Activated naive CD4-positive, alpha-beta T cell treated with anti-CD3 and anti-CD28 coated beads, Interleukin-2, amount 50 U/mL, for 72 hours (primary cell): Measurements from ENCODE around the gene WNT8A. TPM values are rescaled to one million over a fixed set of nuclear protein-coding genes. Genes with fewer than 3 reads are reported as not detected.
"Not testable (repeated sequence)": the region's sequence is repeated elsewhere in the genome, so short reads cannot be mapped to it uniquely, and the experiment has no call there.

Experiments used
- ATAC-seq, 2 donors: fragments of 150-1000 bp; cut with Tn5 transposase; 2 replicates each; pipeline ENCODE4 v1.10.0; 2021; ENCODE audit warnings: mild to moderate bottlenecking in 2 of 2, moderate library complexity in 2 of 2
- DNase-seq, 2 donors: peaks; one replicate each; pipeline ENCODE4 v3.0.0; 2021 to 2022; ENCODE audit warnings: low spot score in 2 of 2
- H3K27ac Mint-ChIP-seq, 2 donors: one replicate each; pipeline ENCODE4 v1.8.0; 2022; ENCODE audit warnings: mild to moderate bottlenecking in 2 of 2, mixed read lengths in 2 of 2
- H3K36me3 Mint-ChIP-seq, 2 donors: one replicate each; pipeline ENCODE4 v1.8.0; 2022; ENCODE audit warnings: mixed read lengths in 2 of 2
- H3K9me3 Mint-ChIP-seq, 2 donors: one replicate each; pipeline ENCODE4 v1.8.0; 2022; ENCODE audit warnings: mixed read lengths in 2 of 2
- total RNA-seq, 2 donors: library from RNA; stranded (reverse); gene quantifications; one replicate each; pipeline ENCODE4 v1.2.3, GENCODE V29; 2022

Gene WNT8A, protein sequence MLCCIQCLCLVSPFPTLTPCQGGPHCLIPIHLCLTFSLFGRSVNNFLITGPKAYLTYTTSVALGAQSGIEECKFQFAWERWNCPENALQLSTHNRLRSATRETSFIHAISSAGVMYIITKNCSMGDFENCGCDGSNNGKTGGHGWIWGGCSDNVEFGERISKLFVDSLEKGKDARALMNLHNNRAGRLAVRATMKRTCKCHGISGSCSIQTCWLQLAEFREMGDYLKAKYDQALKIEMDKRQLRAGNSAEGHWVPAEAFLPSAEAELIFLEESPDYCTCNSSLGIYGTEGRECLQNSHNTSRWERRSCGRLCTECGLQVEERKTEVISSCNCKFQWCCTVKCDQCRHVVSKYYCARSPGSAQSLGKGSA
- total RNA-seq: not detected

DNA sequence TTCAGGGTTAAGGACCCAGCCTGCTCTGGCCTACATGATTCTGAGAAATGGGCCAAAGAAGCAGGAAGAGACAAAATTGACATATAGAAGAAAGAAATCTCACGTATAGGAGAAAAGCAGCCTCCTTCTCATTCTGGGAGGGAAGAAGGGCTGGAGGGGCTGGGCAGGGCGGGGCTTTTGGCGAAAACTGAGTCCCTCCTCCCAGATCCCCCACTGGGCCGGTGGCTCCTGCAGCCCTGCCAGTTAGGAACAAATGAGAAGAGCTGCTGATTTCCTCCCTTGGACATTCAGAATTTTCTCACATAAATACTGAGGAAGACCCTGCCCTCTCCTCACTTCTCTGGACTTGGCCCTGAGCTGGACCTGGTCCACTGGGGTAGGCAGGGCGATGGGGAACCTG is at the start of gene WNT8A:
WNT8A (plus strand) TSS at position 332 of the 400 bp plus-strand sequence. CDS start 95 bp downstream, outside the sequence.
- no peak for ATAC-seq
- no peak within 1 kb of the TSS for H3K27ac Mint-ChIP-seq
- H3K9me3 Mint-ChIP-seq: no peaks in the 10 kb centered on the region
- DNase-seq: no peak
- H3K36me3 Mint-ChIP-seq: no peaks in the 10 kb centered on the region

DNA sequence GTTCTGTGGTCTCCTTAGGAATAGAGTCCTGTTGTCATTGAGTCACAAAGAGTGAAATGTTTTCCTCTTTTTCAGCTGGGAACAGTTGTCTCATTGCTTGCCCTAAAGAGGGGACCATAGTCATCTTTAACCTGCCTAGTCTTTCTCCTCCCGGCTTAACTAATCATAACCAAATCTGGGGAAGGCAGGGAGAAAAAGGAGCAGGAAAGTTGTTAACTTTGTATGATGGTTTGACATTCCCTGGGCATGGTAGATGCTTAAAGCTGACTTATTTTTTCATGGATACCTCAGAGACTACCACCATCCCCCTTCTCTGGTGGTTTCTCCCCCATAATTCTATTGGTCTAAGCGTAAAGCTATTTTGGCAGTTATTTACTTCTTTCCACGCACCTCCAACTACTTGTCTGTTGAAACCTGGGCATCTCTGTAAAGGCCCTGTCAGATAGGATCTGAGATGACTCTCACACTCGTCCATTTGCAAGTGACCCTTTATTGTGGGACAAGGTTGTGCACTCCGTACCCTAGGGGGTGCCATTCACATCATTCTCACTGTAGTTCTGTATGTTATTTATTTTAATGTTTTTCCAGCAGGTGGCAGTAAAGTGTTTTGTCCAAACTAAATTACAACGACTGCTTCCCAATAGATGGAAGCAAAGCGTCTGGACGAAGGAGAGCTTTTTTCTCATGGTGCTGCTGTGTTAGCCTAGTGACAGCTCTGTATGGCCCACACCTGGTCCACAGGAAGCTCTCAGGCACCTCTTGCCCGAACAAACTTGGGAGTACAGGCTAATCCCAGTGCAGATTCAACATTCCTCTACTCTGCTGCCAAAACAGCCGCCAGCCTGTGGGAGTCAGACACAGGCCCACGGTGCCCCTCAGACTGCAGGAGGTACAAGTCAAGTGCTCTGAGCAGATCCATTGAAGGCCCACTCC is 48.0 kb upstream of the WNT8A start:
- DNase-seq (peak in 1 of 2 donors; percentile 62), ATAC-seq (peak; percentile 66 to 76)
- Mint-ChIP-seq H3K9me3 (no peaks in the 10 kb centered on the region), H3K36me3 (peaks cover 11 to 13% of the 10 kb centered on the region in 2 donors), H3K27ac (no peak overlapping the region)

DNA sequence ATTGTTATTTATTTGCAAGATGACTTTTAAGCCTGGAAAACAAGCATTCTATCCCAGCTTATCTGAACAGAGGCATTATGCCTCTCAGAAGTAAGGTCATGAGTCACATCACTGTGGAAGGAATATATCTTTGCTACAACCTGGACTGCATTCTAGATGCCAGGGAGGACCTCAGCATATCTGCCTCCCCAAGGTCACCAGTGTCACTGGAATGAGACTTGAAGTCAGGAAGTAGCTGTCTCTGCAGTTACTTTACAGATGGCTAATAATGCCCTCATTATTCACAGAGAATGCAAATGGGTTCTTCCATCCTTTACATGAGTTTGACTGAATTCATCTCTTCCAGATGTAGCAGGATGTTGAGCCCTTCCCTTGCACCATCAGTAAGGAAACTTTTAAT is 46.6 kb upstream of the WNT8A start:
- ATAC-seq: no peak
- Mint-ChIP-seq H3K9me3 (no peaks in the 10 kb centered on the region), H3K27ac (no peak overlapping the region), H3K36me3 (peaks cover 2 to 3% of the 10 kb centered on the region in 2 donors)
- DNase-seq: no peak

DNA sequence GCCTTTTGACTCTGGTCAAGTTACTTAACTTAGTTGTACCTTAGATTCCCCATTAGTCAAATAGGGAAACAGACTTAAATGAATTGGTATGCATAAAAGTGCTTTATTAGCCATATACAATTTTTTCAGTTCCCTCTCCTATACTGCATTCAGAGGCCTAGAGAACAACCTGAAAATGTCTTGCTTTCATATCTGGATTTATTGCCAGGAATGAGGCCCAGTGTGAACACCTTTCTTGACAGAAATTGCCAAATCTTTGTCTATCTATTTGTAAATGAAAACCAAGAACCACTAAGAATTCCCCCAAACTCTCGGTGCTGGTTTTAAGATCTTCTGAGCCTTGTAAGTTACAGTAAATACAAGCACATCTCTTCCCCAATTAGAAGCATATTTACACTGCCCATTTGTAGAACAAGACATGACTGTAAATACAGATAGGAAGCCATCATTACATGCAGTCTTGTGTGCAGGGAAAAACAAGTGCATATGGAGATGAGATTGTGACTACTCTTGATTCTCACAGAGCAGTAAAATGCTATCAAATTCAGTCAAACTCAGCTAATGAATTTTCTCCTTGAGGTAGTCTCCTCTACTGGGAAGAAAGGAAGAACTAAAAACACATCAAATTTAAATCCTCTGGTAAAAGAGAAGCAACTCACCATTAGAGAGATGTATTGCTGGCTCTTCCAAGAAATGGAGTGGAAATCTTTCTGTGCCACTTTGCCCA is 45.8 kb upstream of the WNT8A start:
- no peaks in the 10 kb centered on the region for H3K9me3 Mint-ChIP-seq
- H3K36me3 Mint-ChIP-seq: no peaks in the 10 kb centered on the region
- ATAC-seq (peak in 1 of 2 donors; percentile 6), DNase-seq (no peak)
- no peak overlapping the region for H3K27ac Mint-ChIP-seq

DNA sequence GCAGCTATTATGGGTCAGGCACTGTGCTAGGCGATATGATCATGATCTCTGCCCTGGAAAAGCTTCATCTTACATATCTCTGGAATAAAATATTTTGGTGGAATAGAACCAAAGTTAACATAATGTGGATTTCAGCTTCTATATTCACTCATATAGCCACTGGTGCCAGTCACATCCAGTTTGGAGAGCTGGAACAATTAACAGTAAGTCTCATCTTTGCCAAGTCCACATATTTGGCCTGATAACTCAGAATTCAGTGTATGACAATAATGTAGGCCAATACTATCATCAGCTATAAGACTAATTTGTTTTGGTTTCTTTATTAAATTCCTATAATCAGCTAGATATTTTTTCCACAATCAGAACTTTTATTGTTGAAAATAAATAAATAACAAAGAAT is 45.0 kb upstream of the WNT8A start:
- Mint-ChIP-seq H3K36me3 (no peaks in the 10 kb centered on the region), H3K9me3 (no peaks in the 10 kb centered on the region), H3K27ac (no peak overlapping the region)
- DNase-seq (no peak), ATAC-seq (no peak)

DNA sequence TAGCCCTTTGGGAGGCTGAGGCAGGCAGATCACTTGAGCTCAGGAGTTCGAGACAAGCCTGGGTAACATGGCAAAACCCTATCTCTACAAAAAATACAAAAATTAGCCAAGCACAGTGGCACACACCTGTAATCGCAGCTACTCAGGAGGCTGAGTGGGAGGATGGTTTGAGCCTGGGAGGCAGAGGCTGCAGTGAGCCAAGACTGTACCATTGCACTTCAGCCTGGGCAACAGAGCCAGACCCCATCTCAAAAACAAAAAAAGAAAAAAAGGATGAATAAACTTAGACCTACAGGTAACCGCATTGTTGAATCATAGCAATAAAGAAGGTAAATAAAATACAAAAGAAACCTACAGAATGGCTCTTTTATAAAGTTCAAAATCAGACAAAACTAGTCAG is 38.5 kb upstream of the WNT8A start:
- not testable (repeated sequence) for H3K36me3 Mint-ChIP-seq, DNase-seq, ATAC-seq, H3K27ac Mint-ChIP-seq, H3K9me3 Mint-ChIP-seq

DNA sequence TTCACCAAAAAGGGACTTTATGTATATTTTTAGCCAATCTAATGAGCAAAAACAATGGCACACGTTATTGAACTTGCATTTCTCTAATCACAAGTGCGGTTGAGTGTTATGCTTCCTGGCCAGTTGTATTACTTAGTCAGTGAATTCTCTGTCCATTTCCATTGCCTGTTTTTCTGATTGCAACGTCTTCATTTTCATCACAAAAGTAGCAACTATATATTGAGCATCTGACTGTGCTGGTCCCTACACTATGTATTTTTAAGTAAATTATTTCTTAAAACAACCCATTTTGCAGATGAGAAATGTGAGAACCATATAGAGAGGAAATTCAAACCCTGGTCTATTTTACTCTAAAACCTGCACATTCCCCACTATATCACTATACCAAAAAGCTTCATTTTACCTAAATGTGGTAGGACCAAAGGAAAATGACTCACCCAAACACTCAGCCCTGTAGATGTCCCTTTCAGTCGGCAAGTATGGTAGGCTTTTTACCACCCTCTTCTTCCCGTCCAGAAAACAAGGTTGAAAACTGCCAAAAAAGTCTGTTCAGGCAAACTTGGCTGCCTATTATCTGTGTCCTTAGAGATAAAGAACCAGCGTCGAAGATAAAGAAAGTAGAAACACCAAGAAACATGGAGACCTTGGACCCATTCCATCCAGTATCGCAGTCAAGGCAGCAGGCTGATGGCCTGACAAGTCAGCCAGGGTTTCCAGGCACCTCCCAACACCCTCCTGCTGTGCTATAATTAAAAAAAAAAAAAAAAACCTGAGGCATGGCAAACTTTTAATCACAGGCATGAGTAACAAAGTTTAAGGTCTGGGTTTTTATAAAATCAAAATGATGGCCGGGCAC is 32.2 kb upstream of the WNT8A start:
- H3K9me3 Mint-ChIP-seq: no peaks in the 10 kb centered on the region
- no peak for DNase-seq
- no peak for ATAC-seq

DNA sequence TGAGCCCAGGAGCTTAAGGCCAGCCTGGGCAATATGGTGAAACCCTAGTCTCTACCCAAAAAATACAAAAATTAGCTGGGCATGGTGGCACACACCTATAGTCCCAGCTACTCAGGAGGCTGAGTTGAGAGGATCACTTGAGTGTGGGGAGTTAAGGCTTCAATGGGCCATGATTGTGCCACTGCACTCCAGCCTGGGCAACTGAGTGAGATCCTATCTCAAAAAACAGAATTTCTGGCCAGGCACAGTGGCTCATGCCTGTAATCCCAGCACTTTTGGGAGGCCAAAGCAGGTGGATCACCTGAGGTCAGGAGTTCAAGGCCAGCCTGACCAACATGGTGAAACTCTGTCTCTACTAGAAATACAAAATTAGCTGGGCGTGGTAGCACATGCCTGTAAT is 31.1 kb upstream of the WNT8A start:
- ATAC-seq, H3K36me3 Mint-ChIP-seq, DNase-seq, H3K27ac Mint-ChIP-seq, H3K9me3 Mint-ChIP-seq: not testable (repeated sequence)

More for the DNA sequence above, 32.2 kb upstream of the WNT8A start:
- H3K36me3 Mint-ChIP-seq: no peaks in the 10 kb centered on the region
- H3K27ac Mint-ChIP-seq: no peak overlapping the region

DNA sequence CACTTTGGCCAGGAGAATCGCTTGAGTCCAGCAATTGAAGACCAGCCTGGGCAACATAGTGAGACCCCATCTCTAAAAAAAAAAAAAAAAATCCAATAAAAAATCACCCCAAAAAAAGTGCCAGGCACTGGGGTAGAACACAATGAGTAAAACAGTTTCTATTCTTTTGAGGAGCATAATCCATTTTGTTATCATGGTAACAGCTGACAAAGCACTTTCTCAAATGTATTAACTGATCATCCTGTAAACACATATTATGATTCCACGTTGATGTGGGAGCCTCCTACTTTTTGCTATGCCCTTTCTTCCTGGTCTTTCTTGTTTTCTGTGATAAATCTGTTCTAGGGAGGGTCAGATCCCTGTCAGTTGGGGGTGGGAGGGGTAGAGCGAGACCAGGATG is 30.3 kb upstream of the WNT8A start:
- Mint-ChIP-seq H3K36me3 (no peaks in the 10 kb centered on the region), H3K9me3 (no peaks in the 10 kb centered on the region), H3K27ac (peak overlapping the region in 1 of 2 donors; percentile 2)
- DNase-seq (no peak), ATAC-seq (peak in 1 of 2 donors; percentile 56)

DNA sequence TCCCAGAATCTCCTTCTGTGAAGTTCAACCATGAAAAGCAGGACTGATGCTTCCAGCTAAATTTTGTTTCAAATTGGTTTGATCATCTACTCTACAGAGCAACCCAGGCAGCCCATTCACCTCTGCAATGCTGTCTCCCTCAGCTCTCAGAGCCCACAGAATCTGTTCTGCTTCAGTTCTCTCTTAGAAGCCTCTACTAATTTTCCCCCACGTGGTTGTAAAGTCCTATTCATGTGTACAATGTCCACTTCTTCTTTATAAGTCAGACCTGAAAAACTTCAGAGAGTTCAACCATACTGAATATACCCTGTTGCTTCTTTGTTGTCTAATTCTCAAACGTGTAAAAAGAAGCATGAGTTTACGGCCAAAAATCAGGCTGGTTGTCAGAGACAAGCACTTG is 29.6 kb upstream of the WNT8A start:
- ATAC-seq (no peak), DNase-seq (no peak)
- H3K9me3 Mint-ChIP-seq: no peaks in the 10 kb centered on the region
- H3K36me3 Mint-ChIP-seq: no peaks in the 10 kb centered on the region
- H3K27ac Mint-ChIP-seq: peak overlapping the region in 1 of 2 donors; percentile 2

DNA sequence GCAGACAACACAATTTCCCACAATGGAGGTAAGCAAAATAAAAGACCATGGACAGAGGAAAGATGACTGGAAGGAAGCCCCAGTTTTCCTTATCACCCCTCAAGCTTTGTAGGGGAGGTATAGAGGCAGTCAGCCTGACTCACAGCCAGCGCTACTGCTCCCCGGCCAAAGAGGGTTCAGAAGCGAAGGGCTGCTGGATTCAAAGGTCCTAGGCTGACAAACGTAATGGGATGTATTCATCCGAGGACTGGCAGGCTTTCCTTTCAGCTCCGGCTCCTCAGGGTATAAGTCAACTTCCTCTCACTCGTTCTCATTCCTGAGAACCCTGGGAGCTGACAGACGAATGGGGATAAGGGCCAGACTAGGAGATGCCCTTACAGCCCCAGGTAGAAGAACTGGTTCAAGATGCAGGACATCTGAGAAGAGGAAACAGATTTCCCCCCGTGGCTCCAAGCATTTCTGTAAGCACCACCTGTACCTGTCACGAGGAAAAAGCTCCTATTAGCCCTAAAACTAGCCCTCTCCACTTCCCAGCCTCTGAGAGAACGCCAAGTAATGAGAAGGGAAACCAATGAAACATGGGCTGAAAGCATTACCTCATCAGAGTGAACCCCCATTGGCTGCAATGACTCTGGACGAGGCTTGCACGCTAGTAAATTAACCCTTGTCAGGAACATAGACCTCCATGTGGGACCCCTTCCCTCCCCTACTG is 28.8 kb upstream of the WNT8A start:
- Mint-ChIP-seq H3K36me3 (no peaks in the 10 kb centered on the region), H3K9me3 (no peaks in the 10 kb centered on the region), H3K27ac (peak overlapping the region in 1 of 2 donors; percentile 2)
- no peak for DNase-seq
- no peak for ATAC-seq

DNA sequence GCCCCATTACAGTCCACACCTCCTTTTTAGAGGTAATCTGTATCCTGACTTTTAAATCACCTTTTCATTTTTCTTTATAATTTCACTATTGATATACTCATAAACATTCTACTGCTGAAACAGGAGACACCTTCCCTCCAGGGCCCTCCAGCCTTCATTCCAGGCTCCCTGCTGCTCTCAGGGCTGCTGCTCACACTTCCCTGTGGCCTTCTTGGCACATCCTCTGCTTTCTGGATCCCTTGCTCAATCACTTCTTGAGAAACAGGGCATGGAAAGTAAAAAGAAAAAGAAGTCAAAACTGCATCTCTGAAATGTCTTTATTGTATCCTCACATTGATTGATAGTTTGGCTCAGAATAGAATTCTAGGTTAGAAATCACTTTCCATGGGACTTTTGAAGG is 19.3 kb upstream of the WNT8A start:
- Mint-ChIP-seq H3K36me3 (no peaks in the 10 kb centered on the region), H3K9me3 (no peaks in the 10 kb centered on the region), H3K27ac (no peak overlapping the region)
- no peak for ATAC-seq
- DNase-seq: no peak

DNA sequence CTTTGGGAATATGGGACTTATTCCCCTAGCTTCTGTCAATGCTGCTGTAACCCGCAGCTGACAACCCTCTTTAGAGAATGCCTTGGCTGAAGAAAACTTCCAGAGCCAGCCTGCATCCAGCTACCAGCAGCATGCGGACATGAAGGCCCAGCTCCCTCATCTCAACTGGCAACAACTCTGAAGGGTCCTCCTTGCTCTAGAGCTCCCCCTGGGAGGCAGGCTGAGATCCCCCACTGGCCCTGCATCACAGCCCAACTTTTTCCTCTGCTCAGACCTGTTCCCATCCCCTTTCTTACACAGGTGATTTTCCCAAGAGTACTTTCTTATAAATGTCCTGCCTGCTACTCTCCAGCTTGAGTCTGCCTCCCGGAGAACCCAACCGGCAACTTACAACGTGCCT is 18.7 kb upstream of the WNT8A start:
- DNase-seq (no peak), ATAC-seq (peak in 1 of 2 donors; percentile 41)
- no peaks in the 10 kb centered on the region for H3K9me3 Mint-ChIP-seq
- H3K27ac Mint-ChIP-seq: no peak overlapping the region
- no peaks in the 10 kb centered on the region for H3K36me3 Mint-ChIP-seq

DNA sequence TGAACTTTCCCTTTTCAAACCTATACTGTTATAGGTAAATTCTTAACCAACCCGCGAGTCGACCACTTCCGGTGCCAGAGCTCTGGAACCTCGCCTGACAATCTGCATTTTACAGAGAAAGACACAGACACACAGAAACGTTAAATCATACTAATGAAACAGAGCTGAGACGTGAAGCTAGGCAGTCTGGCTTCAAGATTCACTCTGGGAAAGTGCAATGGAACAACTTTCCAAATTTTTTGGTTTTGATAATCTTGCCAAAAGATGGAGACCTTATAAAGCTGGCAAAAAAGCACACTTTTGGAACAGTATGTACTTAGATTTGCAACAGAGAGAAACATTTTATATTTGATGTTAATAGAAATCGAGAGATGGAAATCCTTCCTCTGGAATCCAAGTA is 15.9 kb upstream of the WNT8A start:
- Mint-ChIP-seq H3K27ac (peak overlapping the region in 1 of 2 donors; percentile 60), H3K9me3 (no peaks in the 10 kb centered on the region), H3K36me3 (no peaks in the 10 kb centered on the region)
- DNase-seq (no peak), ATAC-seq (no peak)

DNA sequence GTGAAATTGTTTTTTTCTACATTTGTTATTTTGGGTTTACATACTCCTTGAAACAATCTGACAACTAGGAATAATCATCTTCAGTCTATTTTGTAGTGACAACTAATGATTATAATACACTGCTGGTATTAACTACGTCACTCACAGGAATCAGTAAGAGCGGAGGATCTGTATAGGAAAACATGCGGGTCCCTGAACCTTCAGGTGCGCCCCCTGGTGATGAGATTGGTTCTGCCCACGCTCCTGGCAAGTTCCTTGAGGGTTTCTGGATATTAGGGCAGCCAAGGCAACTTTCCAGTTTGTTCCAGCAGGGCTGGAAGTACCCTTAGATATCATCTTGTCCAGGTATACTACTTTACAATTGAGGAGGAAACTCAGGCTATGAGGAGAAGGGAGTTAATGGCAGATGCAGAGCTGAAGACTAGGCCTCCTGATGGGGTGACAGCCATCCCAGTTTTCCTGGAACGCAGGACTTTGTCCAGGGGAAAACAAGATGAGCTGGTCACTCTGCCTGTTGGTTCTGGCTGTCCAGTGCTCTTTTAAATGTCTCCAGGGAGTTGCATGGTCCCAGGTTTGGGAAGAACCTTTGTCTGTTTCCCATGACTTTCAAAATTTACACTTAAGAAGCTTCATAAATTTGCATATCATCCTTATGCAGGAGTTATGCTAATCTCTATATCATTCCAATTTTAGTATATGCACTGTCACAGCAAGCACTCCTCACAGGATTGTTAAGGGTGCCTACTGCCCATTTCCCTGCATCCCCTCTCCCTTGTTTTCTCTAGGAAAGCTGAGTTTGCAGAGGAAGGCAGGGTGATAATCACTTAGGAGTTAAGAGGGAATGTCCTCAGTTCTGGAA is 14.9 kb upstream of the WNT8A start:
- Mint-ChIP-seq H3K9me3 (no peaks in the 10 kb centered on the region), H3K36me3 (no peaks in the 10 kb centered on the region), H3K27ac (peak overlapping the region in 1 of 2 donors; percentile 21)
- DNase-seq: peak in 1 of 2 donors; percentile 80
- peak; percentile 74 to 82 for ATAC-seq
